D341Med (cell line): Measurements from ENCODE around the gene MDM1.
A peak's percentile ranks its signal among the peaks of the same experiment; 100 is the strongest.

Experiments
- DNase-seq: peaks from one replicate; pipeline ENCODE4 v3.0.0; 2012; ENCODE audit warnings: low spot score

The MDM1 gene

GRCh38 chr12:68356986-68357385 lies 24.8 kb upstream of the MDM1 start:
- DNase-seq: no peak

- DNase-seq: no peak
Measured at GRCh38 chr12:68356060-68356695, 24.0 kb upstream of the MDM1 start.

- no peak for DNase-seq
Measured at GRCh38 chr12:68354977-68355541, 22.9 kb upstream of the MDM1 start.

GRCh38 chr12:68352067-68352466 lies 19.9 kb upstream of the MDM1 start:
- DNase-seq: no peak

GRCh38 chr12:68350753-68351152 lies 18.6 kb upstream of the MDM1 start:
- DNase-seq: no peak

GRCh38 chr12:68349921-68350606 lies 17.9 kb upstream of the MDM1 start:
- peak; percentile 51 for DNase-seq

GRCh38 chr12:68349220-68349621 lies 17.1 kb upstream of the MDM1 start:
- no peak for DNase-seq

- no peak for DNase-seq
Measured at GRCh38 chr12:68348419-68348818, 16.3 kb upstream of the MDM1 start.

- DNase-seq: no peak
Measured at GRCh38 chr12:68345763-68346162, 13.6 kb upstream of the MDM1 start.

- no peak for DNase-seq
Measured at GRCh38 chr12:68344126-68344525, 12.0 kb upstream of the MDM1 start.

- DNase-seq: peak; percentile 71
Measured at GRCh38 chr12:68342966-68343365, 10.8 kb upstream of the MDM1 start.

GRCh38 chr12:68341822-68342221 lies 9.7 kb upstream of the MDM1 start:
- DNase-seq: no peak

GRCh38 chr12:68340404-68341270 lies 8.5 kb upstream of the MDM1 start:
- DNase-seq: no peak

GRCh38 chr12:68336889-68337303 lies 4.7 kb upstream of the MDM1 start:
- no peak for DNase-seq

- DNase-seq: no peak
Measured at GRCh38 chr12:68335462-68335861, 3.3 kb upstream of the MDM1 start.

- DNase-seq: no peak
Measured at GRCh38 chr12:68334132-68334531, 2.0 kb upstream of the MDM1 start.

- no peak for DNase-seq
Measured at GRCh38 chr12:68332728-68333630, 817 bp upstream of the MDM1 start.

- no peak for DNase-seq
Measured at GRCh38 chr12:68331500-68331868, 678 bp downstream of the MDM1 start.

- peak; percentile 42 for DNase-seq
Measured at GRCh38 chr12:68327896-68328295, 4.3 kb downstream of the MDM1 start.

- DNase-seq: no peak
Measured at GRCh38 chr12:68326716-68327115, 5.4 kb downstream of the MDM1 start.

GRCh38 chr12:68325966-68326365 lies 6.2 kb downstream of the MDM1 start:
- DNase-seq: no peak

GRCh38 chr12:68324531-68324930 lies 7.6 kb downstream of the MDM1 start:
- no peak for DNase-seq
